GM04503 (cell line): Measurements from ENCODE around the gene ZNF77.
"Not testable (repeated sequence)": the region's sequence is repeated elsewhere in the genome, so short reads cannot be mapped to it uniquely, and the experiment has no call there.

Experiments used
- DNase-seq: peaks from one replicate; pipeline ENCODE4 v3.0.0-alpha.2; 2012; ENCODE audit warnings: low read depth

Gene ZNF77

GRCh38 chr19:2917275-2918184, 27.2 kb downstream of the ZNF77 start:
- no peak for DNase-seq

GRCh38 chr19:2912306-2912705, 32.5 kb downstream of the ZNF77 start:
- DNase-seq: no peak

DNA sequence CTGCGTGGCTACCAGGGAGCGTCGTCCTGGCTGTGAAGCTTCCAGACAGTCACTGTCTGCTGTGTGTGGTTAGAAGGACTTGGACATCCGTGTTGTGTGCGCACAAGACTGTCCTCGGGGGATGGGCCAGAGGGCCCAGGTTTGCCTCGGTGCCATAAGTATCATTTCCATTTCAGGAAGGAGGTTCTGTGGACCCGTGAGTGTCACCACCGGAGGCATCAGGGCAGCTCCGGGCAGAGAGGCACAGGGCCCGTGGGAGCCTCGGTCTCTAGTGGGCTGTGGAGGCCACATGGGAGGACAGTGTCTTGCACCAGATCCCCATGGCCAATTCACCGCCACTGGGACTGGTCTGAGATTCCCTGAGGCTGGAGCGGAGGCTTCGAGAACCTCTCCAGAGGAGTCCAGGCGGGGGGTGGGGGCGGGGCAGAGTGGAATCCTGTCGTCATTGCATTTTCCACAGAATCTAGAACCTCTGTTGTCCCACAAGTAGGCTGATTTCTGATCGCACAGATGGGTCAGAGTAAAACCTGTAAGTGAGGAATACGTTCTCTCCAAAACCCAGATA, 38.1 kb downstream of the ZNF77 start:
- no peak for DNase-seq

DNA sequence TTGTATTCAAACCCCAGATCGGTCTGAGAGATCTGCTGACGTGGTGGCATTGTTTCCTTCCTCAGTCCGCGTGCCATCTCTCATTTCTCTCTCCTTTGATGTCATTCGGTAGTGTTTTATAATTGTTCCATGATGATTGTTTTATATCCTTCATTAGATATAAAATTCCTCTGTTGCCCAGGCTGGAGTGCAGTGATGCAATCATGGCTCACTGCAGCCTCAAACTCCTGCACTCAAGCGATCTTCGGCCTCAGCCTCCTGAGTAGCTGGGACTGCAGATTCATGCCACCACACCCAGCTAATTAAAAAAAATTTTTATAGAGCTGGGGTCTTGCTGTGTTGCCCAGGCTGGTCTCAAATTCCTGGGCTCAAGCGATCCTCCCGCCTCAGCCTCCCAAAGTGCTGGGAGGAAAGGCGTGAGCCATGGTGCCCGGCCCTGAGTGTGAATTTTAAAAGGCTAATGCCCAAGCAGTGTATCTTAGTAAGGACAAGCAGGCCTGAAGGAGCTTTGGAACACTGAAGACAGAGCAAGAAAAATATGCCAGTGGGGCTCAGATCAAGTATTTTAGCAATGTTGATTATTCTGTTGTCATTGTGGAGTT, 38.8 kb downstream of the ZNF77 start:
- DNase-seq: no peak

DNA sequence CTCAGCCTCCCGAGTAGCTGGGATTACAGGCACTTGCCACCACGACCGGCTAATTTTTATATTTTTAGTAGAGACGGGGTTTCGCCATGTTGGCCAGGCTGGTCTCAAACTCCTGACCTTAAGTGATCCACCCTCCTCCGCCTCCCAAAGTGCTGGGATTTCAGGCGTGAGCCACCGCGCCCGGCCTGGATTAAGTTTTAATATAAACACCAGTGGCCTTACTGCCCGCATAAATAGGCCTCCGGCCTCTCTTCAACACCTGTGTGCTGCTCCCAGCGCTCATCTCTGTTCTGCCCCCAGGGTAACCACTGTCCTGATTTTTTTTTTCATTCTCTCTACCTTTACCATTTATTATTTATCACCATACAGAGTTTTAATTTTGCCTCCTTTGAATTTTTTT, 41.4 kb downstream of the ZNF77 start:
- DNase-seq: not testable (repeated sequence)

DNA sequence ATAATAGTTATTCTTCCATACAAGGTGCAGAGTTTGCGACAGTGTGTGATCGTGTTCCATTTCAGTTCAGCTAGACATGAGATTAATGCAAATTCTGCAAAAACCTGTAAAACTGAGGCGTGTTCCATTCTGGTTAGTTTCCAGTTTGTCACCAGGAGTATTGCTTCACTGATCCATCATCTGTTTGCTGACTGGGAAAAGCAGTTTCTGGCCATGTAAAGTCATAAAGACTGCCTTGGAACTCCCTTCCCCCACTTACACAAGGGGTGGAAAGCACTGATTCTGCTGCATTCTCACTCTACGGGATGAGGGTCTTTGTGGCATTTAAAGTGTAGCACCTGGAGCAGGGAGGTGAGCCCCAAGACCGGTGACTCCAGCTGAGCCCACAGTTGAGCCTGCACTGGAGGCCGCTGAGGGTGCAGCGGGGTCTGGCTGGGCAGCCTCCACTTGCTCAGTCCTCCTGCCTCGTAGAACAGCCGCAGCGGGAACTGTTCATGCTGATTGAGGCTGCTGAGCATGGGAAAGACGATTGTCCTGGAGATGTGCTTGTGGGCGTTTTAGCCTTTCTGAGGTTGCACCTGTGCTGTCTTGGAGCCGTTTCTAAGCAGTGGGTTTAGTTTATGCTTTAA, 42.1 kb downstream of the ZNF77 start:
- DNase-seq: no peak

- DNase-seq: peak; percentile 94
Measured at GRCh38 chr19:2900296-2901252, 44.2 kb downstream of the ZNF77 start, which contains the start of gene ZNF57. Gene ZNF57 (plus strand): TSS chr19:2900928. CDS start chr19:2901046, 118 bp downstream.

- no peak for DNase-seq
Measured at GRCh38 chr19:2896694-2897093, 48.1 kb downstream of the ZNF77 start.

DNA sequence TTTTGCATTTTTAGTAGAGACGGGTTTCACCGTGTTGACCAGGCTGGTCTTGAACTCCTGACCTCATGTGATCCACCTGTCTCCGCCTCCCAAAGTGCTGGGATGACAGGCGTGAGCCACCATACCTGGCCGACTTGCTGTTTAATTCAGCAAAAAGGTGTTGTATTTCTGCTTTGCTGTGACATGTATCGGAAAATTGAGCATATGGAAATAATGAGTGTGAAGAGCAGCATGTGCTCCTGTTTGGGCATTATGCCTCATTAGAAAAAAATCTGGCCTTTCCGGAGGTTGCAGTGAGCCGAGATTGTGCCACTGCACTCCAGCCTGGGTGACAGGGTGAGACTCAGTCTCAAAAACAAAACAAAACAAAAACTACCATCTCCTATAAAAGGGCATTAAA, 54.2 kb downstream of the ZNF77 start:
- not testable (repeated sequence) for DNase-seq

- no peak for DNase-seq
Measured at GRCh38 chr19:2888731-2889224, 56.0 kb downstream of the ZNF77 start.

- DNase-seq: peak; percentile 36
Measured at GRCh38 chr19:2887391-2887914, 57.3 kb downstream of the ZNF77 start.

GRCh38 chr19:2885736-2886135, 59.0 kb downstream of the ZNF77 start:
- no peak for DNase-seq

GRCh38 chr19:2883686-2884439, 60.9 kb downstream of the ZNF77 start:
- DNase-seq: peak; percentile 20
